NCI-H774 (cell line): ENCODE measurements around the gene PPP1CA.

Source experiments
- DNase-seq: peaks from one replicate; lab custom pipeline; 2025; lab: John Stamatoyannopoulos, UW

Gene PPP1CA

DNA sequence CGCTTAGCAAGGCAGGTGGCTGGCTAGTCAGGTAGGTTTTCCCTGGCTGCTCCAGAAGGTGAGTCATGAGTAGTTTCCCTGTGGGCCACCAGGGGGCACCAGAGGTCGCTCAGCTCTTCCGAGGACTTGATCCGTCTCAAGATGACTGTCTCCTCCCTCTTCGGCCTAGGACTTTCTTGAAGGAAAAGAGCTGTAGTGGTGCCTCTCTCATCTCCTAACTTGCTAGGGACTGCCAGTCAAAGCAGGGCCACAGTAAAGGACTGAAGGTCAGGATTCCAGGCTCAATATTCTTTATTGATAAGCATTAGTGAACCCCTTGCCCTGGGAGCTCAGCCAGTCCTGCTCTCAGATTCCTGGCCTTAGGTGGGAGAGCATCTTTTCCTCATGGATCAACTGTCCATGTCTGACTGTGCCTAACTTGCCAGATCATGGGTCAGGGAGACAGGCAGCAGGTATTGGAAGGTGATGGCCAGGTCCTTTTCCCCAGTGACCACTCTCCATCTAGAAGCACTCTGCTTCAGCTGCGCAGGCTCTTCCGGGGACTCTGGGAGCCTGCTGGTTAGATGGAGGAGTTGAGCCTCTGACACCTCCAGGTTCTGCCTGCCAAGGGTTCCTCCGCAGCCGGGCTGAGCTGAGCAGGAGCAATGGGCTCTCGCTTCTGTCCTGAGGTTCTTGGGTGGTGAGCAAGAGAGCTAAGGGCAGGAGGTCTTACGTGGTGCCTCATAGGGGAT, 50.2 kb downstream of the PPP1CA start:
- peak; percentile 28 for DNase-seq

DNA sequence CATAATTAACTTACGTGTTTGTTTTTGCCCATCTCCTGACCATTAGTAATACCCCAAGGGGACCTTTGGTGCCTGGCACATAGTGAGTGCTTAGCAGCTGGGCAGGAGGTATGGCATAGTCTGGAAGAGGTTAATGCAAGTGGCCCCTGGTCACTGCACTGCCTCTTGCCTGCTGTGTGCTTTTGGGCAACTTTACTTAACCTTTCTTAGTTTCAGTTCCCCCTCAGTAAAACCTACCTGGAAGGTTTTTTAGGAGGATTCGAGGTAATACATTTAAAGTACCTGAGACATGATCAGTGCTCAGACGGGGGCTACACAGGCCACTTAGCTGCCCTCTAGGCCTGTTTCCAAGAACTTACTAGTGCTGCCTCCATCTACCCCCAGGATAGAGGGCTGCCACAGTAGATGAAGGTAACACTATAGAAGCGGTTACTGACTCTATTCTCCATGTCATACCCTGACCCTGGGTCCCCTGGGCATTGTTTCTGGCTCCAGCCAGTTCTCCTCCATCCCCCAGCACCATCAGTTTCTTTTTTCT, 51.7 kb downstream of the PPP1CA start:
- DNase-seq: no peak

DNA sequence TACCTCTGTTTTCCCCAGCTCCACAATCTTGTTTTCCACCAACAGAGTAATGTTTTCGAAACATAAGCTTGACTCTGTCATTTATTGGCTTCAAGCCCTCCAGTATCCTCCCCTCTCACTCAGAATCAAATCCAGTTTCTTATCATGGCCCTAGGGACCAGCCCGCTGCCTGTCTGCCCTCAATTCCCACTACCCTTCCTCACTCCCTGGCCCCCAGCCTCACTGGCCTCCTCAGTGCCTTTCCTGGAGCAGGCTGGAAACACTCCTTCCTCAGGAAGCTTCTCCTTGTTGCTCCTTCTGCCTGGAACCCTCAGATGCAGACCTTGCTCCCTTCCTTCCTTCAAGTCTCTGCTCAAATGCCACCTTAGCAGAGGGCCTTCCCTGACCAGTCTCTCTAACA, 52.2 kb downstream of the PPP1CA start:
- DNase-seq: no peak

DNA sequence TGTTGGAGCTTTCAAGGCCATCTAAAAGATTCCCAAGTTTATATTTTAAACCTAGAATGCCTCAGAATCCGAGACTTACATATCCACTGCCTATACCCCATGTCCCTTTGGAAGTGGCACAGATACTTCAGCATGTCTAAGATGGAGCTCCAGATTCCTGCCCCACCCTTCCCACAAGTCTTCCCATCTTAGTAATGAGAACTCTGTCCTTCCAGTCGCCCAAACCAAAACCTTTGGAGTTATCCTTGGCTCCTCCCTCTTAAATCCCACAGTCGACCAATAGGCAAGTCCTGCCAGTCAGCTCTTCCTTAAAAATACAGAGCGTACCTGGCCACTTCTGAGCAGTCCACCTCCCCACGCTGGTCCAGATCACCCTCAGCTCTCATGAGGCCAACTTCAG, 52.6 kb downstream of the PPP1CA start:
- no peak for DNase-seq
